GM18520 (cell line): ENCODE measurements around the gene HCRTR2.
"Not testable (repeated sequence)": the region's sequence is repeated elsewhere in the genome, so short reads cannot be mapped to it uniquely, and the experiment has no call there.

Experiments used
- ATAC-seq: cut with Tn5 transposase; IDR thresholded peaks from one replicate; pipeline ENCODE4 v1.9.1; 2021; ENCODE audit not compliant: unreplicated experiment

The HCRTR2 gene

GRCh38 chr6:55212156-55212555, 37.8 kb downstream of the HCRTR2 start:
- no peak for ATAC-seq

- no peak for ATAC-seq
Measured at GRCh38 chr6:55220961-55221360, 46.6 kb downstream of the HCRTR2 start.

- no peak for ATAC-seq
Measured at GRCh38 chr6:55227862-55228261, 53.5 kb downstream of the HCRTR2 start.

- ATAC-seq, result no peak
Measured at GRCh38 chr6:55239099-55239498, 64.8 kb downstream of the HCRTR2 start.

GRCh38 chr6:55240975-55241605, 66.8 kb downstream of the HCRTR2 start:
- not testable (repeated sequence) for ATAC-seq

- ATAC-seq, result no peak
Measured at GRCh38 chr6:55250400-55250799, 76.1 kb downstream of the HCRTR2 start.

GRCh38 chr6:55255113-55255512, 80.8 kb downstream of the HCRTR2 start:
- ATAC-seq, result no peak

- no peak for ATAC-seq
Measured at GRCh38 chr6:55260181-55260580, 85.9 kb downstream of the HCRTR2 start.

- no peak for ATAC-seq
Measured at GRCh38 chr6:55265409-55266114, 91.2 kb downstream of the HCRTR2 start.

GRCh38 chr6:55266896-55267295, 92.6 kb downstream of the HCRTR2 start:
- ATAC-seq, result no peak

- ATAC-seq, result no peak
Measured at GRCh38 chr6:55276745-55277530, 102.6 kb downstream of the HCRTR2 start.

GRCh38 chr6:55277646-55278045, 103.3 kb downstream of the HCRTR2 start:
- ATAC-seq, result no peak

GRCh38 chr6:55281215-55281614, 106.9 kb downstream of the HCRTR2 start:
- ATAC-seq, result no peak

- no peak for ATAC-seq
Measured at GRCh38 chr6:55282115-55282514, 107.8 kb downstream of the HCRTR2 start.

- no peak for ATAC-seq
Measured at GRCh38 chr6:55286824-55287223, 112.5 kb downstream of the HCRTR2 start.

- no peak for ATAC-seq
Measured at GRCh38 chr6:55290736-55291135, 116.4 kb downstream of the HCRTR2 start.

- ATAC-seq, result no peak
Measured at GRCh38 chr6:55293116-55293515, 118.8 kb downstream of the HCRTR2 start.

- ATAC-seq, result not testable (repeated sequence)
Measured at GRCh38 chr6:55297214-55297613, 122.9 kb downstream of the HCRTR2 start.

- ATAC-seq, result no peak
Measured at GRCh38 chr6:55299286-55299985, 125.1 kb downstream of the HCRTR2 start.

GRCh38 chr6:55304747-55305146, 130.4 kb downstream of the HCRTR2 start:
- no peak for ATAC-seq

- ATAC-seq, result no peak
Measured at GRCh38 chr6:55319961-55320695, 145.8 kb downstream of the HCRTR2 start.
